Astrocyte of the spinal cord (primary cell): Measurements from ENCODE around the gene TPRA1.

Source experiments
- DNase-seq: peaks from one replicate; pipeline ENCODE4 v3.0.0; 2011; ENCODE audit warnings: low read depth, low spot score
- H3K4me3 ChIP-seq: 2 replicates; pipeline ENCODE4 v1.5.1; 2011; ENCODE audit warnings: low read depth, mild to moderate bottlenecking, low read length, moderate library complexity
- CTCF ChIP-seq: IDR thresholded peaks from 2 replicates; pipeline ENCODE4 v1.5.1; 2012; ENCODE audit warnings: low read depth, mild to moderate bottlenecking, low read length, inconsistent platforms
- in situ Hi-C: cut with HindIII; loops from 2 replicates; pipeline ENCODE4 v1.10.0; 2017; ENCODE audit warnings: low sequenced_read_pairs

Gene TPRA1

GRCh38 chr3:127632035-127632820 is 41.7 kb upstream of the TPRA1 start:
- in situ Hi-C loops: no loop called here
- TF ChIP-seq CTCF: no peak
- no peak for DNase-seq
- no peak overlapping the region for H3K4me3 ChIP-seq

GRCh38 chr3:127630811-127631714 is 40.5 kb upstream of the TPRA1 start:
- no peak for DNase-seq
- TF ChIP-seq CTCF: no peak
- in situ Hi-C loops: no loop called here
- no peak overlapping the region for H3K4me3 ChIP-seq

- no peak for TF ChIP-seq CTCF
- in situ Hi-C loops: no loop called here
- H3K4me3 ChIP-seq: peak overlapping the region; percentile 14
- no peak for DNase-seq
These were observed 39.2 kb upstream of the TPRA1 start for GRCh38 chr3:127629467-127630403.

GRCh38 chr3:127628788-127629466 is 38.4 kb upstream of the TPRA1 start, which contains the start of gene PODXL2:
Gene PODXL2 (plus strand): TSS chr3:127629185. CDS start chr3:127629220, 35 bp downstream.
- peak; percentile 40 for DNase-seq

GRCh38 chr3:127628426-127628787 is 37.9 kb upstream of the TPRA1 start:
- DNase-seq: no peak
- no peak for TF ChIP-seq CTCF
- no peak overlapping the region for H3K4me3 ChIP-seq
- in situ Hi-C loops: no loop called here

More at GRCh38 chr3:127628788-127629466, 38.4 kb upstream of the TPRA1 start, which contains the start of gene PODXL2:
- in situ Hi-C loops: no loop called here
- H3K4me3 ChIP-seq: peak within 1 kb of the TSS; percentile 14
- no peak for TF ChIP-seq CTCF

- in situ Hi-C loops: no loop called here
These were observed 35.3 kb upstream of the TPRA1 start for GRCh38 chr3:127625821-127626220.

More at GRCh38 chr3:127625821-127626220, 35.3 kb upstream of the TPRA1 start:
- no peak for TF ChIP-seq CTCF
- DNase-seq: no peak
- H3K4me3 ChIP-seq: no peak overlapping the region
